ENCODE data around the gene CTNNA2.

The CTNNA2 gene

GRCh38 chr2:79899196-79899595, 386.3 kb downstream of the CTNNA2 start:
- Histone ChIP-seq H3K27me3 (ENCODE audit: control insufficient read depth in 2 of 2, insufficient read depth in 2 of 2, low read length in 2 of 2) (no peaks in the 10 kb centered on the region), H3K9ac (ENCODE audit: low read depth in 1 of 2, low read length in 2 of 2) (no peak overlapping the region), H3K4me3 (ENCODE audit: low read length in 2 of 2) (no peak overlapping the region), H3K9me3 (ENCODE audit: control insufficient read depth in 2 of 2, low read length in 2 of 2) (no peaks in the 10 kb centered on the region), H3K36me3 (ENCODE audit: control insufficient read depth in 2 of 2, insufficient read depth in 2 of 2, low read length in 2 of 2) (no peaks in the 10 kb centered on the region), H3K4me1 (ENCODE audit: control insufficient read depth in 2 of 2, insufficient read depth in 2 of 2, low read length in 2 of 2) (no peaks in the 10 kb centered on the region), H3K27ac (ENCODE audit: low read depth in 2 of 2, low read length in 2 of 2) (no peak overlapping the region)

- Histone ChIP-seq H3K4me3 (ENCODE audit: low read length in 2 of 2) (no peak overlapping the region), H3K27me3 (ENCODE audit: control insufficient read depth in 2 of 2, insufficient read depth in 2 of 2, low read length in 2 of 2) (no peaks in the 10 kb centered on the region), H3K36me3 (ENCODE audit: control insufficient read depth in 2 of 2, insufficient read depth in 2 of 2, low read length in 2 of 2) (no peaks in the 10 kb centered on the region), H3K9me3 (ENCODE audit: control insufficient read depth in 2 of 2, low read length in 2 of 2) (no peaks in the 10 kb centered on the region), H3K4me1 (ENCODE audit: control insufficient read depth in 2 of 2, insufficient read depth in 2 of 2, low read length in 2 of 2) (no peaks in the 10 kb centered on the region), H3K27ac (ENCODE audit: low read depth in 2 of 2, low read length in 2 of 2) (no peak overlapping the region), H3K9ac (ENCODE audit: low read depth in 1 of 2, low read length in 2 of 2) (no peak overlapping the region)
Observed at GRCh38 chr2:79901161-79901560, 388.3 kb downstream of the CTNNA2 start.

DNA sequence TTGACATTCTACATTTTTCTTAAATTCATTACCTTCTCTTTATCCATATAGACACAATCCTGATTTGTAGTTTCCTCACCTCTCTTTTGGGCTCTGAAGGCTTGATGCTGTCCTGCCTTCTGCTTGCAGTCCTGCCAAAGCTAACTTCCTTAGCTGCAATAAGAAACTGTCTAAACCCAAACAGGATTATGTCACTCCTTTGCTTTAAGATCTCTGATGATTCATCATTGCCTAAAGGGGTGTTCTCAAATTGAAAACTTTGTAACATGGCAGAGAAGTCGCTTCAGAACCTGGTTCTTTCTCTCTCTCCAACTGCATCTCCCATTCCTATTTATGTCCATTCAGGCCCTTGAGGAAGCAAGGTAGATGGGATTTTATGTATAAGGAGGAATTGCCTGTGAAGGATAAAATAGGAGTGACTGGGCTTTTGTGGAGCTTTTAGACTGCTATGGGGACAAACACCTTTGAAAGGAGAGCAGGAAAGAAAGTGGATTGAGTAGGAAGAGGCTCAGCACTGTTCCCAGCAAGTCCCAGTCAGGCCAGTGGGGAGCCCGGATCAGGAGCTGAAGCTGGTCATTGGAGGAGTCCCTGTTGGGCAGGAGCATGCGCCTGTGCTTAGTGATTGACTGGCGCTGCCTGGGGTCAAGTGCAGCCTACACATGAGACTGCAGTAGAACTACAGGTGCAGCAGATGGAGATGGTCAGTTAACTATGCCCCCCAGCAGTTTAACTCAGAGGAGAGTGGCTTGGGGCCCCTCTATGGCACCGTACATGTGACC, 390.6 kb downstream of the CTNNA2 start:
- no peaks in the 10 kb centered on the region for H3K9me3 ChIP-seq (ENCODE audit: control insufficient read depth in 2 of 2, low read length in 2 of 2)
- H3K27ac ChIP-seq (ENCODE audit: low read depth in 2 of 2, low read length in 2 of 2), result no peak overlapping the region
- no peaks in the 10 kb centered on the region for H3K4me1 ChIP-seq (ENCODE audit: control insufficient read depth in 2 of 2, insufficient read depth in 2 of 2, low read length in 2 of 2)
- no peak overlapping the region for H3K9ac ChIP-seq (ENCODE audit: low read depth in 1 of 2, low read length in 2 of 2)
- H3K27me3 ChIP-seq (ENCODE audit: control insufficient read depth in 2 of 2, insufficient read depth in 2 of 2, low read length in 2 of 2), result no peaks in the 10 kb centered on the region
- H3K36me3 ChIP-seq (ENCODE audit: control insufficient read depth in 2 of 2, insufficient read depth in 2 of 2, low read length in 2 of 2), result no peaks in the 10 kb centered on the region
- no peak overlapping the region for H3K4me3 ChIP-seq (ENCODE audit: low read length in 2 of 2)

DNA sequence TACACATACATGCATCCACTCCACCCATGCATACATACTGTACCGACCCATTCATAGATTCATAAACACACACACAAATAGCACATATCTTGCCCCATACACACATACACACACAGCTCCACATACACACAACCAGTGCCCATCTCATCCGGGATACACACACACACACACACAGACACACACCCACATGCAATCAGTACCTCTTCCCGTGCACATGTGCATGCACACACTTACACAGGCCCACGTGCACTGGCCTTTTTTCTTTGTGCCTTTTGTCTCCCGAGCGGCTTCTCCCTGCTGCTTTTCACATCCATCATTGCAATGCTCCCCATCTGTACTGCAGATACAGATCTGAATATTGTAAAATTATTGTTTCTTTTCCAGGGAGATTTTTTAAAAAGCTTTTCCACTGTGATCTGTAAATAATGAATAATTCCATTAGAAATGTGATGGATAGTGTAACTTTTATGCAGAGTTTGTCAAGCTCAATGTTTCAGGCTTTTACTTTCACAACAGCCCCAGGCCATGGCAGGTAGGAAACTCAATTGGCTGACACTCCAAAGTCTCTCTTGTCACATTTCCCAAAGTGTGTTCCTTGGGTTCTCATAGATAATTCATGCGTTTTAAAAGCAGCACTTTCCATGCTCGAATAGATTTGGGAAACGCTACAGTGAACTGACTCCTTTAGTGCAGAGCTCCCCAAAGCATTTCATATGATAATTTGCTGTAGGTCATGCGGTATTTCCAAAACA, 393.5 kb downstream of the CTNNA2 start:
- Histone ChIP-seq H3K27me3 (ENCODE audit: control insufficient read depth in 2 of 2, insufficient read depth in 2 of 2, low read length in 2 of 2) (no peaks in the 10 kb centered on the region), H3K36me3 (ENCODE audit: control insufficient read depth in 2 of 2, insufficient read depth in 2 of 2, low read length in 2 of 2) (no peaks in the 10 kb centered on the region), H3K4me1 (ENCODE audit: control insufficient read depth in 2 of 2, insufficient read depth in 2 of 2, low read length in 2 of 2) (no peaks in the 10 kb centered on the region), H3K9me3 (ENCODE audit: control insufficient read depth in 2 of 2, low read length in 2 of 2) (no peaks in the 10 kb centered on the region), H3K27ac (ENCODE audit: low read depth in 2 of 2, low read length in 2 of 2) (no peak overlapping the region), H3K4me3 (ENCODE audit: low read length in 2 of 2) (no peak overlapping the region), H3K9ac (ENCODE audit: low read depth in 1 of 2, low read length in 2 of 2) (no peak overlapping the region)

GRCh38 chr2:79909521-79909920, 396.7 kb downstream of the CTNNA2 start:
- Histone ChIP-seq H3K4me1 (ENCODE audit: control insufficient read depth in 2 of 2, insufficient read depth in 2 of 2, low read length in 2 of 2) (no peaks in the 10 kb centered on the region), H3K9me3 (ENCODE audit: control insufficient read depth in 2 of 2, low read length in 2 of 2) (no peaks in the 10 kb centered on the region), H3K27me3 (ENCODE audit: control insufficient read depth in 2 of 2, insufficient read depth in 2 of 2, low read length in 2 of 2) (no peaks in the 10 kb centered on the region), H3K27ac (ENCODE audit: low read depth in 2 of 2, low read length in 2 of 2) (no peak overlapping the region), H3K9ac (ENCODE audit: low read depth in 1 of 2, low read length in 2 of 2) (no peak overlapping the region), H3K4me3 (ENCODE audit: low read length in 2 of 2) (no peak overlapping the region), H3K36me3 (ENCODE audit: control insufficient read depth in 2 of 2, insufficient read depth in 2 of 2, low read length in 2 of 2) (no peaks in the 10 kb centered on the region)

DNA sequence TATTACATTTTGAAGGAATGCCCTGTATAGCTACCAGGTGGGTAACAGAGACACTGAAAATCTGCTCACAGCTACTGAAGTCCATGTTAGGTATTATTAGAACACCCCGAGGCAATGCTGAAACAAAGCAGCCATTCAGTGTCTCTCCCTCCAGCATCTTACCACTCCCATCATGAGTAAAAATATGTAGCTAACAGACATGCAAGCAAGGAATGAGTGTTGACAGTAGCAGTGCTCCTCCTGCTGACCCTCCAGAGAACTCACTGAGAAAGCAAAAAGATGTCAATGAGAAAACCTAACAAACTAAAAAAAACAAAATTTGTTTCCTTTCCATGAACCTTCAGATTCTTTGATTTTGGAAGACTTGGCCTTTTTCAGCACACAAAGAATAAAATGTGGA, 397.8 kb downstream of the CTNNA2 start:
- Histone ChIP-seq H3K36me3 (ENCODE audit: control insufficient read depth in 2 of 2, insufficient read depth in 2 of 2, low read length in 2 of 2) (no peaks in the 10 kb centered on the region), H3K4me3 (ENCODE audit: low read length in 2 of 2) (no peak overlapping the region), H3K27me3 (ENCODE audit: control insufficient read depth in 2 of 2, insufficient read depth in 2 of 2, low read length in 2 of 2) (no peaks in the 10 kb centered on the region), H3K4me1 (ENCODE audit: control insufficient read depth in 2 of 2, insufficient read depth in 2 of 2, low read length in 2 of 2) (no peaks in the 10 kb centered on the region), H3K9me3 (ENCODE audit: control insufficient read depth in 2 of 2, low read length in 2 of 2) (no peaks in the 10 kb centered on the region), H3K27ac (ENCODE audit: low read depth in 2 of 2, low read length in 2 of 2) (no peak overlapping the region), H3K9ac (ENCODE audit: low read depth in 1 of 2, low read length in 2 of 2) (no peak overlapping the region)

- Histone ChIP-seq H3K27me3 (ENCODE audit: control insufficient read depth in 2 of 2, insufficient read depth in 2 of 2, low read length in 2 of 2) (no peaks in the 10 kb centered on the region), H3K9me3 (ENCODE audit: control insufficient read depth in 2 of 2, low read length in 2 of 2) (no peaks in the 10 kb centered on the region), H3K9ac (ENCODE audit: low read depth in 1 of 2, low read length in 2 of 2) (no peak overlapping the region), H3K4me1 (ENCODE audit: control insufficient read depth in 2 of 2, insufficient read depth in 2 of 2, low read length in 2 of 2) (no peaks in the 10 kb centered on the region), H3K36me3 (ENCODE audit: control insufficient read depth in 2 of 2, insufficient read depth in 2 of 2, low read length in 2 of 2) (no peaks in the 10 kb centered on the region), H3K27ac (ENCODE audit: low read depth in 2 of 2, low read length in 2 of 2) (no peak overlapping the region), H3K4me3 (ENCODE audit: low read length in 2 of 2) (no peak overlapping the region)
Observed at GRCh38 chr2:79915455-79915854, 402.6 kb downstream of the CTNNA2 start.

- no peak overlapping the region for H3K9ac ChIP-seq (ENCODE audit: low read depth in 1 of 2, low read length in 2 of 2)
- H3K9me3 ChIP-seq (ENCODE audit: control insufficient read depth in 2 of 2, low read length in 2 of 2), result no peaks in the 10 kb centered on the region
- H3K4me3 ChIP-seq (ENCODE audit: low read length in 2 of 2), result no peak overlapping the region
- no peaks in the 10 kb centered on the region for H3K27me3 ChIP-seq (ENCODE audit: control insufficient read depth in 2 of 2, insufficient read depth in 2 of 2, low read length in 2 of 2)
- no peaks in the 10 kb centered on the region for H3K4me1 ChIP-seq (ENCODE audit: control insufficient read depth in 2 of 2, insufficient read depth in 2 of 2, low read length in 2 of 2)
- no peak overlapping the region for H3K27ac ChIP-seq (ENCODE audit: low read depth in 2 of 2, low read length in 2 of 2)
- no peaks in the 10 kb centered on the region for H3K36me3 ChIP-seq (ENCODE audit: control insufficient read depth in 2 of 2, insufficient read depth in 2 of 2, low read length in 2 of 2)
Observed at GRCh38 chr2:79916285-79916684, 403.4 kb downstream of the CTNNA2 start.

DNA sequence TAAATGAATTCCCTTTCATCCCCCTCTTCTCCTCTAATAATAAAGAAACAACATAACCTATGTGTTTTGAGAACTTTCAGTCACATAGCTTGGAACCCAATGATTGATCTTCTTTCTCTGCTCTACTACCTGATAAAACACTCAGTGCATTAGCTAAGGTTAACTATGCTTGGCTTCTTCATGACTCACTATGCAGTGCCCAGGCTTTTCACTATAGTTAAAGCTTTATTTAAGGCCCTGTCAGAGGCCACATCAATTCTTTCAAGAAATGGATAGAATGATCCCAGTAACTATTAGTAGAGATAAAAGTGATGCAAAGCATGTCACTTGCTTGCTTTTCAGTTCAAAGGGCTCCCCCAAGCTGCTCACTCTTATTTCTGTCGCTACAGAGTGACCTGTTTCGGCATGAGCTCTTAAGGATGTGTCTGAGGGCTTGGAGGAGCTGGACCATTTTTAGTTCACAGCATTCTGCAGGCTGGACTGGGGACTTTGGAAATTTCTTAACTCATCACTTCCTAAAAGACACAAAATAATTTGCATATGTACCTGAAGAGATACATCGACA, 407.7 kb downstream of the CTNNA2 start:
- Histone ChIP-seq H3K9ac (ENCODE audit: low read depth in 1 of 2, low read length in 2 of 2) (no peak overlapping the region), H3K4me1 (ENCODE audit: control insufficient read depth in 2 of 2, insufficient read depth in 2 of 2, low read length in 2 of 2) (no peaks in the 10 kb centered on the region), H3K4me3 (ENCODE audit: low read length in 2 of 2) (no peak overlapping the region), H3K27me3 (ENCODE audit: control insufficient read depth in 2 of 2, insufficient read depth in 2 of 2, low read length in 2 of 2) (no peaks in the 10 kb centered on the region), H3K36me3 (ENCODE audit: control insufficient read depth in 2 of 2, insufficient read depth in 2 of 2, low read length in 2 of 2) (no peaks in the 10 kb centered on the region), H3K27ac (ENCODE audit: low read depth in 2 of 2, low read length in 2 of 2) (no peak overlapping the region), H3K9me3 (ENCODE audit: control insufficient read depth in 2 of 2, low read length in 2 of 2) (no peaks in the 10 kb centered on the region)

GRCh38 chr2:79929624-79930023, 416.8 kb downstream of the CTNNA2 start:
- H3K27me3 ChIP-seq (ENCODE audit: control insufficient read depth in 2 of 2, insufficient read depth in 2 of 2, low read length in 2 of 2), result no peaks in the 10 kb centered on the region
- H3K27ac ChIP-seq (ENCODE audit: low read depth in 2 of 2, low read length in 2 of 2), result no peak overlapping the region
- no peaks in the 10 kb centered on the region for H3K9me3 ChIP-seq (ENCODE audit: control insufficient read depth in 2 of 2, low read length in 2 of 2)
- no peak overlapping the region for H3K4me3 ChIP-seq (ENCODE audit: low read length in 2 of 2)
- H3K9ac ChIP-seq (ENCODE audit: low read depth in 1 of 2, low read length in 2 of 2), result no peak overlapping the region
- no peaks in the 10 kb centered on the region for H3K36me3 ChIP-seq (ENCODE audit: control insufficient read depth in 2 of 2, insufficient read depth in 2 of 2, low read length in 2 of 2)
- H3K4me1 ChIP-seq (ENCODE audit: control insufficient read depth in 2 of 2, insufficient read depth in 2 of 2, low read length in 2 of 2), result no peaks in the 10 kb centered on the region
